Activated naive CD4-positive, alpha-beta T cell treated with anti-CD3 and anti-CD28 coated beads for 36 hours (primary cell): ENCODE data around the gene POTEB. TPM values are rescaled to one million over a fixed set of nuclear protein-coding genes. Genes with fewer than 3 reads are reported as not detected.
"Not testable (repeated sequence)": the region's sequence is repeated elsewhere in the genome, so short reads cannot be mapped to it uniquely, and the experiment has no call there.

ENCODE experiments used
- CTCF ChIA-PET: fragments of 350-600 bp; sonication (Branson Sonifier 250); formaldehyde crosslinking; loops from one replicate; lab custom pipeline; 2021; ENCODE audit warnings: antibody characterized with exemption; lab: Charles Lee
- DNase-seq: peaks from one replicate; pipeline ENCODE4 v3.0.0-alpha.2; 2020
- H3K27ac Mint-ChIP-seq: one replicate; pipeline ENCODE4 v1.8.0; 2021; ENCODE audit warnings: mild to moderate bottlenecking, mixed read lengths
- H3K27me3 Mint-ChIP-seq: one replicate; pipeline ENCODE4 v1.8.0; 2021; ENCODE audit warnings: low read depth, mixed read lengths
- H3K36me3 Mint-ChIP-seq: one replicate; pipeline ENCODE4 v1.8.0; 2021; ENCODE audit warnings: low read depth, mixed read lengths
- H3K4me1 Mint-ChIP-seq: one replicate; pipeline ENCODE4 v1.8.0; 2021; ENCODE audit warnings: low read depth, mixed read lengths
- H3K4me3 Mint-ChIP-seq: one replicate; pipeline ENCODE4 v1.8.0; 2021; ENCODE audit warnings: mild to moderate bottlenecking, moderate library complexity, mixed read lengths
- H3K9me3 Mint-ChIP-seq: one replicate; pipeline ENCODE4 v1.8.0; 2021; ENCODE audit warnings: mixed read lengths
- intact Hi-C: fragments of 100-400 bp; cut with micrococcal nuclease; formaldehyde crosslinking; loops from one replicate; pipeline ENCODE4 v1.15.1; 2023
- microRNA-seq: library from miRNA; unstranded; fragments of <30 nt; microRNA quantifications from one replicate; pipeline ENCODE4 v1.2.0, GENCODE V29; 2022; ENCODE audit warnings: borderline microRNAs expressed, borderline replicate concordance
- total RNA-seq, 2 experiments: library from RNA; stranded (reverse); gene quantifications; one replicate each; pipeline ENCODE4 v1.2.3, GENCODE V29; 2021

POTEB gene
- not detected for total RNA-seq

DNA sequence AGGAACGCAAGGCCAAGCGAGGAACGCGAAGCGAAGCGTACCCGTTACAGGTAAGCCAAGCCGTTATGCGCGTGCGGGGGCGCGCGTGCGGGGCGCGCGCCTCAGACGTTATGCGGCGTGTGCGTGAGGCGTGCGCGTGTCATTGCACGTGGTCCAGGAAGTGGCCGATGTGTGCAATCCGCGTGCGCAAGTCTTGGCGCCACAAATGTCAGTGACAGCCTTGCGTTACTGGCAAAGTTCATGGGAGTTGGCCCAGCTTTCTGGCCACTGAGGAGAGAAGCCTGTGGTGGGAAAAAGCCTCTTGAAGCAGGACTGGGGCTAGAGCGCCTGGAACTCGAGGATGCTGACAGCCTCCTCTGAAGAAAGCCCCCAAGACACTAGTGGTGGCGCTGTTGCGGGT is at the start of gene POTEB:
Gene POTEB, minus strand, starts transcription at position 101 of the 400 bp plus-strand sequence. CDS start 489 bp downstream, outside the sequence.
- H3K4me3 Mint-ChIP-seq, CTCF ChIA-PET, H3K4me1 Mint-ChIP-seq, H3K9me3 Mint-ChIP-seq, H3K36me3 Mint-ChIP-seq, H3K27ac Mint-ChIP-seq, intact Hi-C loops, DNase-seq, H3K27me3 Mint-ChIP-seq: not testable (repeated sequence)

DNA sequence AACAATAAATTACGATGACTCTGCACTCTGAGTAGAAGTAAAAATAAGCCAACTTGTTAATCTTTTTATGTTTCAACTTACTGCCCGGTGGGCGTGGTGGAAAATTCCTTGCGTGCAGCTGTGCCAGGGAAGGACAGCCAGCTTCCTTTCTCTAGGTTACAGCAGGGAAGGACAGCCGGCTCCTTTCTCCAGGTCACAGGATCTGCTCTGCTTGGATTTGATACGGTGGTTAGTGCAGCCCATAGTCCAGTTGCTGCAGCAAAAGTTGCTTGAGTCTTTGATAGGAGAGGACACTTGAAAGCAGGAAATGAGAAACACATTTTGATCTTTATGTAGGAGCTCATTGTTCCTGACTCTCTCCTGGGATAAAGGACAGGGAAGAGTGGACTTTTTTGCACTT is 13.4 kb upstream of the POTEB start:
- not testable (repeated sequence) for H3K4me1 Mint-ChIP-seq, H3K36me3 Mint-ChIP-seq

DNA sequence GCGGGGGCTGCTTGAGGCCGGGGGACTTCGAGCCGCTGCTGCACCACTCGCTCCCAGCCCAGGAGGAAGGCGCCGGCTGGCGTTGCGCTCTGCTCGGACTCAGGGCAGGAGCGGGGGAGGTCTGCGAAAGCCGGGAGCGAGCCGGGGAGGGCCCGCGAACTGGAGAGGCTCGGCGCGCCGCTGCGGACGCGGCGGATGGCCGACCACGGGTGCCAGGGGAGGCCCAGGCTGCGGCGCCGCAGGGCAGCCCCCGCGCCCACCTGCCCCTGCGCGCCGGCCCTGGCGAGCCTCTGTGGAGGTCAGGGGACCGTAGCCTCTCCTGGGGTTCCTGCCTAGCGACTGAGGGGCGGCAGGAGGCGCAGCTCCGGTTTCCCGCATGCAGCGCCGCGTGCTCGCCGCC is 12.0 kb upstream of the POTEB start:
- H3K4me1 Mint-ChIP-seq, CTCF ChIA-PET, H3K4me3 Mint-ChIP-seq, H3K27ac Mint-ChIP-seq, intact Hi-C loops, H3K36me3 Mint-ChIP-seq, H3K9me3 Mint-ChIP-seq, DNase-seq, H3K27me3 Mint-ChIP-seq: not testable (repeated sequence)

More for the DNA sequence above, 13.4 kb upstream of the POTEB start:
- H3K9me3 Mint-ChIP-seq, H3K4me3 Mint-ChIP-seq, DNase-seq, CTCF ChIA-PET, H3K27me3 Mint-ChIP-seq, H3K27ac Mint-ChIP-seq, intact Hi-C loops: not testable (repeated sequence)

DNA sequence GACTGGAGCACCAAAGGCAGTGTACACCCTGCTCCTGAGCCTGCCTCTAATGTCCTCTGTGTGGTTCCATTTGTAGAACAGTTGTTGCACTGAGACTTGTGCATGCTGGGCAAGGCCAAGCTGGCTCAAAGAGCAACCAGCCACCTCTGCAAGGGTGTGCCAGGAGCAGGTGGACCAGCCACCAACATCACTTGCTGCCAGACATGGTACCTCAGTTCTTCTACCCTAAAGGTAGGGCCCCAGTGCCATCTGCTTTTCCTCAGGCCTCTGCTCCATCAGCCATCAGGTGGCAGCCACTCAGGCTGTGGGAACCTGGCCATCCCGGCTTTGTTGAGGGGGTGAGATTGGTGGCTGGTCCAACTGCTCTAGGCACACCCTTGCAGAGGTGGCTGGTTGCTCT is 38.7 kb downstream of the POTEB start:
- not testable (repeated sequence) for DNase-seq

More for the DNA sequence above, 38.7 kb downstream of the POTEB start:
- H3K4me1 Mint-ChIP-seq, H3K9me3 Mint-ChIP-seq, H3K27me3 Mint-ChIP-seq, H3K27ac Mint-ChIP-seq, CTCF ChIA-PET, H3K36me3 Mint-ChIP-seq, intact Hi-C loops, H3K4me3 Mint-ChIP-seq: not testable (repeated sequence)

Small RNA genes within 50 kb of the gene (microRNA-seq; reads per million reads assigned to microRNA genes)
- not detected for gene MIR3118-4

Other genes starting within 250 kb of the POTEB start
- not detected for gene OR4M2, start 202.8 kb upstream of the POTEB start, total RNA-seq